Activated CD8-positive, alpha-beta T cell treated with anti-CD3 and anti-CD28 coated beads for 36 hours (primary cell): ENCODE measurements around the gene SEMA4A. TPM values are rescaled to one million over a fixed set of nuclear protein-coding genes. Genes with fewer than 3 reads are reported as not detected.
A peak's percentile ranks its signal among the peaks of the same experiment; 100 is the strongest.

Source experiments
- ATAC-seq: fragments of 200-7000 bp; cut with Tn5 transposase; one replicate; pipeline ENCODE4 v1.10.0; 2021; ENCODE audit warnings: mild to moderate bottlenecking, moderate library complexity
- CTCF ChIA-PET: fragments of 350-600 bp; sonication (Branson Sonifier 250); formaldehyde crosslinking; loops from one replicate; lab custom pipeline; 2021; ENCODE audit warnings: antibody characterized with exemption; lab: Charles Lee
- POLR2A ChIA-PET: fragments of 350-600 bp; sonication (Branson Sonifier 250); formaldehyde crosslinking; loops from one replicate; lab custom pipeline; 2021; ENCODE audit warnings: antibody characterized with exemption; lab: Charles Lee
- DNase-seq: peaks from one replicate; pipeline ENCODE4 v3.0.0-alpha.2; 2020
- H3K27ac Mint-ChIP-seq: one replicate; pipeline ENCODE4 v1.8.0; 2021; ENCODE audit warnings: mild to moderate bottlenecking, mixed read lengths
- H3K27me3 Mint-ChIP-seq: one replicate; pipeline ENCODE4 v1.8.0; 2021; ENCODE audit warnings: mixed read lengths
- H3K36me3 Mint-ChIP-seq: one replicate; pipeline ENCODE4 v1.8.0; 2021; ENCODE audit warnings: low read depth, mixed read lengths
- H3K4me1 Mint-ChIP-seq: one replicate; pipeline ENCODE4 v1.8.0; 2021; ENCODE audit warnings: low read depth, mixed read lengths
- H3K4me3 Mint-ChIP-seq: one replicate; pipeline ENCODE4 v1.8.0; 2021; ENCODE audit warnings: mild to moderate bottlenecking, moderate library complexity, mixed read lengths
- H3K9me3 Mint-ChIP-seq: one replicate; pipeline ENCODE4 v1.8.0; 2021; ENCODE audit warnings: mixed read lengths
- intact Hi-C: fragments of 100-400 bp; cut with micrococcal nuclease; formaldehyde crosslinking; loops from one replicate; pipeline ENCODE4 v1.10.0; 2022
- total RNA-seq, 2 experiments: library from RNA; stranded (reverse); gene quantifications; one replicate each; pipeline ENCODE4 v1.2.3, GENCODE V29; 2021
- TF ChIP-seq, protein P1 (sequence below): fragments of 200-600 bp; IDR thresholded peaks from one replicate; pipeline ENCODE4 v1.8.0; 2022; ENCODE audit warnings: antibody characterized with exemption, mild to moderate bottlenecking

The SEMA4A gene
- total RNA-seq, 2 experiments from 2014 or later, result 23.8 to 24.7 TPM

DNA sequence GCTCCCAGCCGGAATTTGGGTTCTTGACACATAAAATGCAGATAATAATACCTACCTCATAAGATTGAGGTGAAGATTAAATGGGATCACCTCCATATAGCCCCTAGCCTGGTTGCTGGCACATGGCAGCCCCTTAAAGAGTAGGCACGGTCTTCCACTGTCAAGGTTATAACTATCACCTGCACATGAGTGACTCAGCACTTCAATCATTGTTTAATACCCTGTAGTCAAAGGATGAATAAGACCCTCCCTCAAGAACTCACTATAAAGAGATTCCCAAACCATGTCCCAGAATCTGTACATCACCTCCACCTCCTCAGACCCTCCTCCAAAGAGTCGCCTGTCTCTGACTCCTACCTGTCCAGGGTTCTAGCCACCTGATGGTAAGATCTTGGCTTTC is 45.3 kb upstream of the SEMA4A start:
- ATAC-seq (no peak), DNase-seq (no peak)
- intact Hi-C loops, result no loop called here
- H3K27ac Mint-ChIP-seq, result peak overlapping the region; percentile 5
- TF ChIP-seq, protein P1, sequence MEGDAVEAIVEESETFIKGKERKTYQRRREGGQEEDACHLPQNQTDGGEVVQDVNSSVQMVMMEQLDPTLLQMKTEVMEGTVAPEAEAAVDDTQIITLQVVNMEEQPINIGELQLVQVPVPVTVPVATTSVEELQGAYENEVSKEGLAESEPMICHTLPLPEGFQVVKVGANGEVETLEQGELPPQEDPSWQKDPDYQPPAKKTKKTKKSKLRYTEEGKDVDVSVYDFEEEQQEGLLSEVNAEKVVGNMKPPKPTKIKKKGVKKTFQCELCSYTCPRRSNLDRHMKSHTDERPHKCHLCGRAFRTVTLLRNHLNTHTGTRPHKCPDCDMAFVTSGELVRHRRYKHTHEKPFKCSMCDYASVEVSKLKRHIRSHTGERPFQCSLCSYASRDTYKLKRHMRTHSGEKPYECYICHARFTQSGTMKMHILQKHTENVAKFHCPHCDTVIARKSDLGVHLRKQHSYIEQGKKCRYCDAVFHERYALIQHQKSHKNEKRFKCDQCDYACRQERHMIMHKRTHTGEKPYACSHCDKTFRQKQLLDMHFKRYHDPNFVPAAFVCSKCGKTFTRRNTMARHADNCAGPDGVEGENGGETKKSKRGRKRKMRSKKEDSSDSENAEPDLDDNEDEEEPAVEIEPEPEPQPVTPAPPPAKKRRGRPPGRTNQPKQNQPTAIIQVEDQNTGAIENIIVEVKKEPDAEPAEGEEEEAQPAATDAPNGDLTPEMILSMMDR, result no peak
- ChIA-PET CTCF (interaction anchor here (0.7 to 7.1 kb wide), 7 partner anchors 9 to 24 kb away, joined by 3 to 76 read pairs (median 8); no protein-coding TSS in a partner anchor), POLR2A (interaction anchor here (1.0 to 3.9 kb wide), 4 partner anchors 9 to 12 kb away, joined by 3 to 30 read pairs (median 14); no protein-coding TSS in a partner anchor)
- no peak overlapping the region for H3K4me3 Mint-ChIP-seq
- H3K9me3 Mint-ChIP-seq, result no peaks in the 10 kb centered on the region
- peaks cover 5% of the 10 kb centered on the region for H3K27me3 Mint-ChIP-seq
- H3K36me3 Mint-ChIP-seq, result no peaks in the 10 kb centered on the region
- H3K4me1 Mint-ChIP-seq, result peaks cover 55% of the 10 kb centered on the region

DNA sequence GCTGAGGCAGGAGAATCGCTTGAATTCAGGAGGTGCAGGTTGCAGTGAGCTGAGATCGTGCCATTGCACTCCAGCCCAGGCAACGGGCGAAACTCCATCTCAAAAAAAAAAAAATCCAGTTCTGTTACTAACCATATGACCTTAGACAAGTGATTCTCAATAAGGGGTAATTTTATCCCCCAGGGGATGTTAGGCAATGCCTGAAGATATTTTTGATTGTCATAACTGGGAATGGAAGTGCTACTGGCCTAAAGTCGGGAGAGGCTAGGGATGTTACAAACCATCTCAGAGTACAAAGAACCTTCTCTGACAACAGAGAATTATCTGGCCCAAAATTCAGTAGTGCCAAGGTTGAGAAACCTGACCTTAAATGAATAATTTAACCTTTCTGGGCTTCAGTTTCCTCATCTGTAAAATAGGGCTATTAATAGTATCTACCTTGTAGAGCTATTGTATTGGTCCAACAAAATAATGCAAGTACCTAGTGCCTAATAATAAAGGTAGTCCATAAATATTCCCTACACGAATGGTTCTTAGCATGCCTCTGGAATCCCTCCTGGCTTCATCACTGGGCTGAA is 44.6 kb upstream of the SEMA4A start:
- TF ChIP-seq, protein P1, result no peak
- Mint-ChIP-seq H3K4me1 (peaks cover 55% of the 10 kb centered on the region), H3K9me3 (no peaks in the 10 kb centered on the region), H3K4me3 (no peak overlapping the region), H3K27ac (no peak overlapping the region), H3K36me3 (no peaks in the 10 kb centered on the region), H3K27me3 (peaks cover 6% of the 10 kb centered on the region)
- POLR2A ChIA-PET, result interaction anchor here (1.0 to 1.8 kb wide), 3 partner anchors 11 to 18 kb away, joined by 3 to 5 read pairs (median 4); no protein-coding TSS in a partner anchor
- DNase-seq (no peak), ATAC-seq (no peak)
- CTCF ChIA-PET, result interaction anchor here (1.4 to 7.1 kb wide), 3 partner anchors 12 to 117 kb away, joined by 3 to 76 read pairs (median 12); no protein-coding TSS in a partner anchor
- intact Hi-C loops, result no loop called here

DNA sequence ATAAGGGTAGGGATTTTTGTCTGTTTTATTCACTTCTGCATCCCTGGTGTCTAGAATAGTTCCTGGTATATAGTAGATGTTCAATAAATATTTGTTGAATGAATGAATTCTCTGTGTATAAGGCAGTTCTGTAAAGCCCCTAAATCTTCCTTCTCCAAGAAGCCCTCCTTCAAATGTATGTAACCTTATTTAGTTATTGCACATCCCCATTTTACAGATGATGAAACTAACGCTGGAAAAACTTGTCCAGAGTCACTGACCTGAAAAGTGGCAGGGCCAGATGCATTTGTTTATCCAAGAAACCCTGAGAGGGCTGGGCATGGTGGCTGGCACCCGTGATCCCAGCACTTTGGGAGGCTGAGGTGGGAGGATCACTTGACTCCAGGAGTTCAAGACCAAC is 43.1 kb upstream of the SEMA4A start:
- H3K9me3 Mint-ChIP-seq, result no peaks in the 10 kb centered on the region
- no peaks in the 10 kb centered on the region for H3K36me3 Mint-ChIP-seq
- TF ChIP-seq, protein P1, result no peak
- POLR2A ChIA-PET, result no interaction called here
- peaks cover 53% of the 10 kb centered on the region for H3K4me1 Mint-ChIP-seq
- CTCF ChIA-PET, result interaction anchor here (1.4 to 7.1 kb wide), 3 partner anchors 14 to 115 kb away, joined by 3 to 76 read pairs (median 12); no protein-coding TSS in a partner anchor
- DNase-seq (no peak), ATAC-seq (no peak)
- H3K27me3 Mint-ChIP-seq, result peaks cover 8% of the 10 kb centered on the region
- H3K27ac Mint-ChIP-seq, result no peak overlapping the region
- intact Hi-C loops, result no loop called here
- H3K4me3 Mint-ChIP-seq, result no peak overlapping the region

DNA sequence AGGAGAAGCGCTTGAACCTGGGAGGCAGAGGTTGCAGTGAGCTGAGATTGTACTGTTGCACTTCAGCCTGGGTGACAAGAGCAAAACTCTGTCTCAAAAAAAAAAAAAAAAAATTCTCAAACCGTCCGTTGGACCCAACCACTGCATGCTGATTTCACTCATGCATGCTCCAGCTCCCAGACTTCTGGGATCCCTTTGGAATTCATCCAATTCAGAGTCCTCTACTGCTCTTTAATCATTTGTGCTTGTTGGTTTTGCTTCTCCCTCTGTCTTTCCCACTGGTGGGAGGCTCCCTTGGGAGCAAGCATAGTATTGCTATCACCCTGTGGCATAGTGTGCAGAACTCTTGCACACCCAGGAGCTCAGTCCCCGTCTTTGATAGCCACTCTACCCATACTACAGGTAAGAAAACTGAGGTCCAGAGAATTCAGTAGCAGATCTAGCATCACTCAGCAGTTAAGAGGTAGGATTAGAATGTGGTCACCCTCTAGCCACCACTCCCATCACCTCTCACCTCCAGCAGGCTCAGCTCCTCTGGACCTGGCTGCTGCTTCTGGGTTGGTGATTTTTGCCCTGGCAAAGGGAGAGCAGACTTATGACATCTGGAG is 41.9 kb upstream of the SEMA4A start:
- H3K4me1 Mint-ChIP-seq, result peaks cover 50% of the 10 kb centered on the region
- intact Hi-C loops, result no loop called here
- H3K27ac Mint-ChIP-seq, result no peak overlapping the region
- no peak overlapping the region for H3K4me3 Mint-ChIP-seq
- DNase-seq (no peak), ATAC-seq (no peak)
- TF ChIP-seq, protein P1, result no peak
- H3K27me3 Mint-ChIP-seq, result peaks cover 8% of the 10 kb centered on the region
- H3K36me3 Mint-ChIP-seq, result no peaks in the 10 kb centered on the region
- no peaks in the 10 kb centered on the region for H3K9me3 Mint-ChIP-seq
- ChIA-PET POLR2A (interaction anchor here (1.4 to 10.2 kb wide), 2 partner anchors 14 to 17 kb away, joined by 4 to 94 read pairs; no protein-coding TSS in a partner anchor), CTCF (interaction anchor here (11.1 to 14.1 kb wide), 2 partner anchors 17 to 18 kb away, joined by 103 to 164 read pairs; no protein-coding TSS in a partner anchor)
